ENCODE measurements around the gene CSNK2B.

CSNK2B gene

GRCh38 chr6:31660381-31661261 is 5.3 kb upstream of the CSNK2B start, which contains the start of gene C6orf47:
Gene C6orf47 (minus strand): TSS chr6:31660778. CDS start chr6:31659947, 831 bp downstream.
- DNase-seq (ENCODE audit: low read depth in 2 of 2): peak; percentile 56 to 74

DNA sequence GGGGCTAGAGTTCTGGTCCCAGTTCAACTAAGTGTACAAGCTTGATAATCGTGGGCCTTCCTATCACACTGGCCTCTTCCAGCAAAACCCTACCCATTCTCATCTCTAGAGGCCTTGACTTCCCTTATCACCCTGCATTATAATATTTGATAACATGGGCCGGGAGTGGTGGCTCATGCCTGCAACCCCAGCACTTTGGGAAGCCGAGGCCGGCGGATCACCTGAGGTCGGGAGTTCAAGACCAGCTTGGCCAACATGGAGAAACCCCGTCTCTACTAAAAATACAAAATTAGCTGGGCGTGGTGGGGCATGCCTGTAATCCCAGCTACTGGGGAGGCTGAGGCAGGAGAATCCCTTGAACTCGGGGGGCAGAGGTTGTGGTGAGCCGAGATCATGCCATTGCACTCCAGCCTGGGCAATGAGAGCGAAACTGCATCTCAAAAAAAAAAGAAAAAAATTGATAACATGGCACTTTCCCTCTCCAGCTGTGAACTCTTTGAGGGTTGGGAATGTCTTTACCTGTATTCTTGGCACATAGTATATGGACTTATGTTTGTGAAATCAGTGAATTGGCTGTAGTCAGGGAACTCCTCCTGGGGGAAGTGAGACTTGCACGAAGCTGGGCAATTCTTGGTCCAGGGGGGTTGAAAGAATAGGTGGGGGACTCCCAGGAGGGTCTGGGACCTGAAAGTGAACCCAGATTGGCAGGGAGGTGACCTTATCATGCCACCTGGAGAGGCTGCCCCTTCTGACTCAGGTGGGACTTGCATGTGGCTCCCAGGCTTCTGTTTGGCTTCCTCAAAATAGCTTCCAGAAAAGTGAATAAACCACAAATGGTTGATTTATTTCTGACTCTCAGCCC is 4.4 kb upstream of the CSNK2B start:
- no peak for DNase-seq (ENCODE audit: low read depth in 2 of 2)

DNA sequence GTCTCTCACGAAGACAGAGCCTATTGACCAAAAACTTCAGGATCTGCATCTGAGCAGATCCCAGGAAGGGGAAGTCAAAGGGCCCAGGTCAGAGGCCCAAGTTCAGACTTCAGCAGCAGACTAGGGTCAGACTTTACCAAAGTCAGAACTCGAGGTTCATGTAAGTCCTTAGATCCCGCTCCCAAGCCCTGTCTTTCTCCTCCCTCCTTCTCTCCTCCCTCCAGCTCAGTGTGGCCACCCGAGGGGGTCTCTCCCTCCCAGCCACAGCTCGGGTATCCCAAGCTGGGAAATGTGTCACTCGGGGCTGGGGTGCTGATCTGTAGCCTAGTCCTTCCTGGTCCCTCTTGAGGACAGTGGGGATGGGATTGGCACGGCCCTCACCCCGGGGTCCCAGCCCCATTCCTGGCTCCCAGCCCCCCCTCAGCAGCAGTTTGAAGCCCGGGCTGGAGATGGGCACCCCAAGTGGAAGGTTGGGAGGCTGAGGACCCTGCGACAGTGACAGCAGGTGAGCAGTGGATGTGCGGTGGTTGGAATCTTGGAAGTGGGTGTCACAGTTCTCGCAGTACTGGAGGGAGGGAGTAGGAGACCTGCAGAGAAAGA is 3.7 kb upstream of the CSNK2B start:
- DNase-seq (ENCODE audit: low read depth in 2 of 2): no peak

DNA sequence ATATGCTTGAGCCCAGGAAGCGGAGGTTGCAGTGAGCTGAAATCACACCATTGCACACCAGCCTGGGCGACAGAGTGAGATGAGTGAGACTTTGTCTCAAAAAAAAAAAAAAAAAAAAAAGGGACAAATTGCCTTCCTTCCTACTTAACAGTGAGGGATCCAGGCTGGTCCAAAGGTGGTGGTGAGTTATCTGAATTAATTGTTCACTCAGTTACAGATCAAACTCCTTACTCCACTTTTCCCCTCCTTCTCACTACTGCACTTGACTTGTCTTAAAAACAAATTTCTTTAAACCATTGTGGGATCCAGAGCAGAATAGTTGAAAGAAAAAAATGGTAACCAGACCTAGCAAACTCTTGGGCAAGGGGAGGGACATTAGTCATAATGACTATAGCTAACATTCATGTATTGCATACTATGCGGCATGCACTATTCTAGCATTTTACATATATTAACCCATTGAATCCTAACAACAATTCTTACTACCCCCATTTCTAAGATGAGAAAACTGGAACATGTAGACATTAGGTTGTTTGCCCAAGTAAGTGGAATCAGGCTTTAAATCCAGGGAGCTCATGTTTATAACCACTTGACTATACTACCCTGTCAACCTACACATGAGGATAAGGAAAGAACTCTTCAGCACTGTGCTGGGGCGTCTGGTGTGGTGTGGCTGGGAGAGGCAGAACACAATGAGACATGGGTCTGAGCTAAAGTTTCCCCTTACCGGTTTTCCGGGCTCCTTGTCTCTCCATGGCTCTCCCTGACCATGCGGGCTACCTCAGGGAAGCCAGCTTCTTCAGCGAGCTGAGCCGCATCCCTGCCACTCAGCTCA is 2.5 kb upstream of the CSNK2B start:
- no peak for DNase-seq (ENCODE audit: low read depth in 2 of 2)

DNA sequence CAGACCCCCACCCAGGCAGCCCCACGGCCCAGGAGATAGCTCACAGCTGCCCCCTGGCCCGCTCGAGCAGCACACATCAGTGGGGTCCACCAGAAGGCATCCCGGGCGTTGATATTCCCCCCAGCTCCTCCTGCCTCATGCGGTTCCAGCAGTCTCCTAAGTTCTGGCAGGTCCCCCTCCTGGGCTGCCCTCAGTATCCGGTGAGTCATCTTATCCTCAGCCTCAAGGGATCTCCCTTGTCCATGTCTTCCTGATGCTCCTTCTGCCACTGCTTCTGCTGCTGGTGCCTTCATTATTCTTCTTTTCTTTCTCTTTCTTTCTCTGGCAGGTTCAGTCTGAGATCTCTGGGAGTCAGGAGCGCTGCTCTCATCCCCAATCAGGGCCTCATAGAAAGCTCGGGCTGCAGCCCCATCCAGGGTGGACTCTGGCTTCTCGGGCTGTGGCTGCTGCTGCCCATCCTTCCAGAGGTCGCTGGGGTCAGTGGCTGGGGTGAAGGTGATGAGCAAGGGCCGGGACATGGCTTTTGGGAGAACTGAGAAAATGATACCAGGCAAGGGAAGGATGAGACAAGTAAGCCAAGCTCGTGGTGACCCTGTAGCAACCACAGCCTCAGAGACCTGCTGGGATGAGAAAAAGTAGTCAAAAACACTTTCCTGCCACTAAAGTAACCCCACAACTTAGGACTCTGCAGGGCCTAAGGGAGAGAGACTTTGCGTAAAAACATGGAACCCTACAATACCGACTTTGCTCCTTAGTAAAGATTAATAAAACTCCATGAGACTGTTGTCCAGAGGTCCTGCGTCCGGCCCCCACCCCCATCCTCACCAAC is 1.7 kb upstream of the CSNK2B start:
- DNase-seq (ENCODE audit: low read depth in 2 of 2): no peak

DNA sequence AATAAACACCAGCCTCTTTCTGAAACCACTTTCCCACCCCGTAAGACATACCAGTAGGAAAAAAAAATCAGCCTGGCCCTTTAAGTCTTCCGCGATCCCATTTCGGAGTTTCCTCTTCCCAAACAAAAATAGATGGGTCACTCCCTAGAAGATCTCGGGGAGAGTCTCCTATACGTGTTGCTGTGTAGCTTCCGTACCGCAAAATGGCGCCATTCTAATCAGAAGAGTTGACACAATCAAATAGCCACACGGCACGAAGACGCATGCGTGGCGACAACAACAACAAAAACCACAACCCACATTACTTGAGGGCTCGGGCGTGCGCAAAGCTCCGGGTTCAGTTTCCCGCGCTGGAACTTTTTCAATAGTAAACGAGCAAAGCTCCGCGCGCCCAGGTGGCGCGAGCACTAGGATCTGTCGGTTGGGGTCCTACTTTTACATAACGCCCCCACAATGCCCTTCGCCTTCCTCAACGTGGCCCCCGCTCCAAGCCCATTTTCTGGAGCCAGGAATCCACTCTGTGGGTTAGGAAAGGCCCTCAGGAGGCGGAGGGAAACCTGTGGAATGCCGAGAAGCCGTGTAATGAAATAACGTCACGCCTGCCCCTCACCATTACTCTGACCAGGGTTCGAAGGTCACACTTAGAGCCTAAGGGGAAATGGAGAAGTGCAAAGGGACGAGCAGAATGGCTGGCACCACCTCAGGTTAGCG is 935 bp upstream of the CSNK2B start, which contains the start of gene GPANK1:
GPANK1 (minus strand) TSS at position 208 of the 711 bp plus-strand sequence. CDS start 519 bp downstream, outside the sequence.
- peak; percentile 72 to 83 for DNase-seq (ENCODE audit: low read depth in 2 of 2)

- DNase-seq (ENCODE audit: low read depth in 2 of 2): no peak
Measured at GRCh38 chr6:31666337-31666965, 571 bp downstream of the CSNK2B start.

DNA sequence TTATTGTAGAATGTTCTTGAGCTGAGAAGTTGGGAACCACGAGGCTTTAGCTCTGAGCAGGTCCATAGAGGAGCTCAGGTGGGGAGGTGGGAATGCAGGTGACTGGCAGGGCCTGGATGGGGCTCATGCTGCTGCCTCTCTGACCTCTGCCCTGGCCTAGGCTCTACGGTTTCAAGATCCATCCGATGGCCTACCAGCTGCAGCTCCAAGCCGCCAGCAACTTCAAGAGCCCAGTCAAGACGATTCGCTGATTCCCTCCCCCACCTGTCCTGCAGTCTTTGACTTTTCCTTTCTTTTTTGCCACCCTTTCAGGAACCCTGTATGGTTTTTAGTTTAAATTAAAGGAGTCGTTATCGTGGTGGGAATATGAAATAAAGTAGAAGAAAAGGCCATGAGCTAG is 3.8 kb downstream of the CSNK2B start, which contains the start of gene LY6G5B:
LY6G5B (plus strand) TSS at position 301 of the 400 bp plus-strand sequence. CDS start 975 bp downstream, outside the sequence.
- DNase-seq (ENCODE audit: low read depth in 2 of 2): no peak

GRCh38 chr6:31676322-31676903 is 10.5 kb downstream of the CSNK2B start:
- DNase-seq (ENCODE audit: low read depth in 2 of 2): no peak

DNA sequence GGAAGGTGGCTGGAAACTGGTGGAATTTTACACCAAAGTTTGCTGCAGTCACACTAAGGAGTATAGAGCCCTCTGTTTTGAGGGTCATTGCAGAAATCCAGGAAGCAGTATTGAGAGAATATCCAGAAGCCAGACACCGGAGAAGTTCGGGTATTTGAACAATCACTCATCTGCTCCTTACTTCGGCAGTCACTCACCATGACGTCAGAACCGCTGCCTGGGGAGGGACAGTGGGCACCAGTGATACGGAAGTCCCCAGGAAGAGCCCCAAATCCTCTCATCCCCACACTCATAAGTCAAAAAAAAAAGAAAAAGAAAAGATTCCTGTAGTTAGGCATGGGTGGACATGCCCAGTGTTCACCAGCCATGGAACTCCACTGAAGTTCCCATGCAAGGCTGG is 11.0 kb downstream of the CSNK2B start:
- DNase-seq (ENCODE audit: low read depth in 2 of 2): no peak

DNA sequence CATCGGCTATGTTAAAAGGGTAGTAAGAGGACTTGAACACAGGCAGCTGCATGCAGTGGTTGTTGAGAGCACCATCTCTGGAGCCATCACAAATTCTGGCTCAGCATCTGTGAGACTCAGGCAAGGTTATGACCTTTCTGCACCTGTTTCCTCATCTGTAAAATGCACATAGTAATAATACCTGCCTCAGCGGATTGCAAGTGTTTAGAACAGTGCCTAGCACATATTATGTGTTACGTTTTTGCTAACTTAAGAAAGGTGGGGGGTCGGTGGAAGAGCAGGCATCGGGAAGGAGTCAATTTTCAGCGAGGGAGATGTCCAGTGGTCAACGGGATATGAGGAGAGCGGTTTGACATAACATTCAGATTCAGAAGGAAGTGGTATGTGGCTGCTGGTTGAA is 12.1 kb downstream of the CSNK2B start:
- no peak for DNase-seq (ENCODE audit: low read depth in 2 of 2)

DNA sequence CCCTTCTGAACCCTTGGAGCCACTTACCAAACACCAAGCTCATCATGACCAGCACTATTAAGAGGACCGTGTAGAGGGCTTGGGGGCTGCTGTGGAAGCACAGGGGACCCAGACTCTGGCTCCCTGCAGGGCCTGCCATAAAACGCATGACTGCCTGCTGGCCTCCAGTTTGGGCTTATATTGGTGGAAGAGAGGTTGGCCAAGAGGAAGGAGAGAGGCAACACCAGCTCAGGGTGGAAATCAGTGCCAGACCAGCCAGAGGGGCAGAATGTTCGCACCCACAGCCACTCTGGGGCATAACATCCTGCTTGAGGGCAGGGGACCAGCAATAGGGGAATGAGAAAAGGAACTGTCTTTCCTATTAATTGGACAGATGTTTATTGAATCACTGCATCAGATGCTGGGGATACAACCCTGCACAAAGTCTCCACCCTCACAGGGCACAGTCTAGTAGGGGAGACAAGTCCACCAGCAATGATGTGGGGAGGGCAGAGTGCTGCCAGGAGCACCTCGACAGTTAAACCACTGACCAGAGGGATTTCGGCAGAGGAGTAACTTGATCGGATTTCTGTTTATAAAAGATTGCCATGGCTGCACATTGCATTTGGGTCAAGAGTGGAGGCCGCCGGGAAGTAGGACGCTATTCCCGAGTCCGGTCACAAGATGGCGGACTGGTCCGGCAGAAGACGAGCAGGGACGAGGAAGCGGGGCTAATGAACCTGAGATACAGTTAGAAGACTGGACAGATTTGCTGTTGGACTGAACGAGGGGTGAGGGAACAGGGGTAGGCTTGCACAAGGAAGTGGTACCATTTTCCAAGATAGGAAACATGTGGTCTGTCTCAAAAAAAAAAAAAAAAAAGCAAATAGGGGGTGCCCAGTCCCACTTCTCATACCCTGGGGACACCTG is 14.6 kb downstream of the CSNK2B start, which contains the start of gene LY6G5C:
LY6G5C (minus strand) TSS at position 842 of the 909 bp plus-strand sequence; CDS start at position 148, 694 bp downstream.
- peak in 1 of 2 donors; percentile 45 for DNase-seq (ENCODE audit: low read depth in 2 of 2)

GRCh38 chr6:31681135-31681671 is 15.3 kb downstream of the CSNK2B start:
- peak in 1 of 2 donors; percentile 39 for DNase-seq (ENCODE audit: low read depth in 2 of 2)

- DNase-seq (ENCODE audit: low read depth in 2 of 2): no peak
Measured at GRCh38 chr6:31683591-31683990, 17.7 kb downstream of the CSNK2B start.

DNA sequence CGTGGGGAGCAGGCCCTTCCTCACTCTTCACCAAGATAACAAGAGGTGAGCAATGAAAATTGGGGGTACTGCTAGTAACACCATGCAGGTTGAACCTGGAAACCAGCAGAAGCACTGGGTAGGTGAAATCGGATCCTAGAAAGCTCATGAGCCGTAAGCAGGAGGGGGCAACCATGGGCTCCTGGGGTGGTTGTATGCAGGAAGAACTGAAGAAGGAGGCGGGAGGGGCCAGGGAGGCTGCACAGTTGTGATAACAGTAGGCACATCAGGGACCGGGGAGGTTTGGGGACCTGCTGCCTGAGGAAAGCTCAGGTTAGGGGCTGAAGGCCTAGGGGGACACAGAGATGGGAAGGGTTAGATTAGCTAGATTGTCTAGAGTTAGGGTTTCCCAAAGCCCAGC is 20.6 kb downstream of the CSNK2B start:
- DNase-seq (ENCODE audit: low read depth in 2 of 2): no peak

GRCh38 chr6:31687321-31687720 is 21.4 kb downstream of the CSNK2B start:
- DNase-seq (ENCODE audit: low read depth in 2 of 2): no peak
